H1 (cell line): ENCODE measurements around the gene ZMIZ1. TPM values are rescaled to one million over a fixed set of nuclear protein-coding genes. Genes with fewer than 3 reads are reported as not detected.

ENCODE experiments used
- CTCF ChIA-PET: fragments of 300-600 bp; sonication (Branson Sonifier 250); formaldehyde crosslinking; loops from one replicate; lab custom pipeline; 2021; ENCODE audit not compliant: partially characterized antibody; lab: Charles Lee
- POLR2A ChIA-PET: fragments of 300-600 bp; sonication (Branson Sonifier 250); formaldehyde crosslinking; loops from one replicate; lab custom pipeline; 2021; ENCODE audit warnings: inconsistent platforms; ENCODE audit not compliant: partially characterized antibody; lab: Charles Lee
- DNase-seq, 2 experiments: peaks; one replicate each; pipeline versions ENCODE4 v3.0.0 to v3.0.0-alpha.2; 2010 to 2022; ENCODE audit warnings: low spot score in 2 of 2, low read depth in 1 of 2, mixed read lengths in 1 of 2
- FAIRE-seq: peaks from 2 replicates; lab custom pipeline; 2011; peaks lifted over from hg19 to GRCh38; lab: Jason Lieb, UNC
- H2AFZ ChIP-seq: 2 replicates; pipeline ENCODE4 v1.8.1; 2012; ENCODE audit warnings: low read length, inconsistent platforms
- H2AK5ac ChIP-seq: 2 replicates; pipeline ENCODE4 v1.6.1; 2013; ENCODE audit warnings: low read depth, low read length
- H2BK120ac ChIP-seq: replicated peaks from 2 replicates; pipeline ENCODE3; 2013; ENCODE audit warnings: low read depth, low read length, inconsistent platforms
- H2BK12ac ChIP-seq: 2 replicates; pipeline ENCODE4 v1.6.1; 2013; ENCODE audit warnings: low read depth, low read length
- H2BK15ac ChIP-seq: 2 replicates; pipeline ENCODE4 v1.6.1; 2013; ENCODE audit warnings: low read length
- H2BK20ac ChIP-seq: 2 replicates; pipeline ENCODE4 v1.6.1; 2013; ENCODE audit warnings: low read length
- H2BK5ac ChIP-seq: 2 replicates; pipeline ENCODE4 v1.6.1; 2013; ENCODE audit warnings: low read depth, low read length
- H3K14ac ChIP-seq: 2 replicates; pipeline ENCODE4 v1.6.1; 2013; ENCODE audit warnings: inconsistent platforms; ENCODE audit not compliant: insufficient read length
- H3K18ac ChIP-seq: 2 replicates; pipeline ENCODE4 v1.6.1; 2013; ENCODE audit warnings: low read length; ENCODE audit errors: extremely low read depth
- H3K23ac ChIP-seq: 2 replicates; pipeline ENCODE4 v1.6.1; 2013; ENCODE audit warnings: inconsistent platforms; ENCODE audit not compliant: insufficient read length
- H3K23me2 ChIP-seq: 2 replicates; pipeline ENCODE4 v1.6.1; 2013; ENCODE audit warnings: low read depth, low read length
- H3K27ac ChIP-seq: 2 replicates; pipeline ENCODE4 v1.6.1; 2011; ENCODE audit warnings: low read depth, low read length, inconsistent platforms
- H3K27me3 ChIP-seq, 4 experiments: replicated peaks in 1 of 4; 1 replicate in 1 of 4; 2 replicates in 3 of 4; pipeline versions ENCODE4 v1.6.1 to v1.8.1; 2011 to 2013; ENCODE audit warnings: low read length in 3 of 4, mild to moderate bottlenecking in 3 of 4, inconsistent platforms in 2 of 4, mixed read lengths in 2 of 4, moderate library complexity in 1 of 4; ENCODE audit not compliant: control insufficient read depth in 3 of 4, insufficient read depth in 3 of 4; ENCODE audit errors: extremely low read depth in 1 of 4
- H3K36me3 ChIP-seq, 4 experiments: 2 replicates each; pipeline versions ENCODE4 v1.6.1 to v1.8.1; 2011 to 2013; ENCODE audit warnings: mild to moderate bottlenecking in 4 of 4, low read length in 3 of 4, moderate library complexity in 2 of 4, control low read depth in 1 of 4, inconsistent platforms in 1 of 4; ENCODE audit not compliant: insufficient read depth in 4 of 4, control insufficient read depth in 2 of 4
- H3K4ac ChIP-seq: replicated peaks from 2 replicates; pipeline ENCODE3; 2013; ENCODE audit warnings: low read length, low read depth, mixed read lengths, inconsistent platforms; ENCODE audit not compliant: insufficient read length
- H3K4me1 ChIP-seq, 4 experiments: replicated peaks in 1 of 4; 1 replicate in 1 of 4; 2 replicates in 3 of 4; pipeline versions ENCODE4 v1.6.1 to v1.8.1; 2011 to 2013; ENCODE audit warnings: low read length in 3 of 4, inconsistent platforms in 2 of 4, mixed read lengths in 1 of 4; ENCODE audit not compliant: insufficient read depth in 4 of 4, control insufficient read depth in 3 of 4
- H3K4me2 ChIP-seq, 2 experiments: 2 replicates each; pipeline versions ENCODE4 v1.6.1 to v1.8.1; 2011 to 2013; ENCODE audit warnings: low read depth in 2 of 2, low read length in 2 of 2, control low read depth in 1 of 2, inconsistent platforms in 1 of 2, mild to moderate bottlenecking in 1 of 2; ENCODE audit not compliant: insufficient read depth in 1 of 2
- H3K4me3 ChIP-seq, 4 experiments: fragments of 200-600, 300-600 bp in 1 of 4; sonication (generic), shearing (Covaris generic), sonication (Bioruptor Twin) in 1 of 4; 2 replicates each; pipeline versions ENCODE4 v1.5.1 to v1.8.1; 2011 to 2016; ENCODE audit warnings: low read length in 4 of 4, low read depth in 3 of 4, control low read depth in 2 of 4, inconsistent platforms in 2 of 4, mild to moderate bottlenecking in 2 of 4, mixed read lengths in 1 of 4, moderate library complexity in 1 of 4; ENCODE audit not compliant: insufficient read depth in 2 of 4; ENCODE audit errors: extremely low read depth in 1 of 4
- H3K56ac ChIP-seq: replicated peaks from 2 replicates; pipeline ENCODE3; 2013; ENCODE audit warnings: low read depth, mild to moderate bottlenecking, mixed read lengths, low read length, inconsistent platforms; ENCODE audit not compliant: insufficient read length
- H3K79me1 ChIP-seq: 2 replicates; pipeline ENCODE4 v1.6.1; 2013; ENCODE audit warnings: low read depth, low read length, control low read depth
- H3K79me2 ChIP-seq, 2 experiments: 2 replicates each; pipeline versions ENCODE4 v1.6.1 to v1.8.1; 2012 to 2013; ENCODE audit warnings: low read length in 2 of 2, mild to moderate bottlenecking in 2 of 2, inconsistent platforms in 1 of 2; ENCODE audit not compliant: insufficient read depth in 2 of 2, control insufficient read depth in 1 of 2
- H3K9ac ChIP-seq, 4 experiments: replicated peaks in 1 of 4; 1 replicate in 1 of 4; 2 replicates in 3 of 4; pipeline versions ENCODE4 v1.6.1 to v1.8.1; 2011 to 2013; ENCODE audit warnings: low read depth in 3 of 4, low read length in 3 of 4, control low read depth in 2 of 4, mild to moderate bottlenecking in 2 of 4, moderate library complexity in 2 of 4, inconsistent platforms in 1 of 4; ENCODE audit errors: extremely low read depth in 1 of 4
- H3K9me3 ChIP-seq, 2 experiments: 2 replicates each; pipeline versions ENCODE4 v1.6.1 to v1.8.1; 2012 to 2013; ENCODE audit warnings: mild to moderate bottlenecking in 2 of 2, moderate library complexity in 2 of 2, control low read depth in 1 of 2, inconsistent platforms in 1 of 2, low read depth in 1 of 2, low read length in 1 of 2, mixed read lengths in 1 of 2; ENCODE audit not compliant: insufficient read depth in 2 of 2
- H4K20me1 ChIP-seq, 2 experiments: replicated peaks in 1 of 2; 2 replicates each; pipeline versions ENCODE3 to v1.8.1; 2011 to 2013; ENCODE audit warnings: inconsistent platforms in 2 of 2, low read length in 2 of 2, mild to moderate bottlenecking in 1 of 2; ENCODE audit not compliant: insufficient read depth in 2 of 2, control insufficient read depth in 1 of 2
- H4K5ac ChIP-seq: 2 replicates; pipeline ENCODE4 v1.6.1; 2013; ENCODE audit warnings: low read length, low read depth, mixed read lengths, inconsistent platforms; ENCODE audit not compliant: insufficient read length
- H4K8ac ChIP-seq: 2 replicates; pipeline ENCODE4 v1.8.0; 2013; ENCODE audit warnings: mild to moderate bottlenecking, moderate library complexity, low read length, inconsistent platforms; ENCODE audit not compliant: insufficient read depth; ENCODE audit errors: extremely low read depth
- H4K91ac ChIP-seq: replicated peaks from 2 replicates; pipeline ENCODE3; 2013; ENCODE audit warnings: low read length, mixed read lengths, inconsistent platforms; ENCODE audit not compliant: insufficient read length
- MAX ChIP-seq: IDR thresholded peaks from 2 replicates; pipeline ENCODE4 v1.6.1; 2012; ENCODE audit warnings: inconsistent platforms
- RAD21 ChIP-seq, 2 experiments: IDR thresholded peaks in 1 of 2; conservative IDR thresholded peaks in 1 of 2; 2 replicates each; pipeline ENCODE4 v1.6.1; 2011; ENCODE audit warnings: low read depth in 2 of 2, low read length in 2 of 2, improper control_type of control experiment in 1 of 2, inconsistent platforms in 1 of 2, mild to moderate bottlenecking in 1 of 2, moderate library complexity in 1 of 2
- SAP30 ChIP-seq: fragments of 300-600 bp; sonication (generic); IDR thresholded peaks from 2 replicates; pipeline ENCODE4 v1.7.1; 2012; ENCODE audit warnings: low read length, moderate library complexity, mild to moderate bottlenecking, inconsistent platforms; ENCODE audit not compliant: insufficient read depth, insufficient replicate concordance
- TBP ChIP-seq: IDR thresholded peaks from 2 replicates; pipeline ENCODE4 v1.6.1; 2011; ENCODE audit warnings: low read depth, low read length, improper control_type of control experiment
- TCF12 ChIP-seq: IDR thresholded peaks from 2 replicates; pipeline ENCODE4 v1.6.1; 2011; ENCODE audit warnings: low read depth, mild to moderate bottlenecking, low read length
- WGBS, 2 experiments: shearing (Covaris generic) in 1 of 2; methylation state at CpG; one replicate each; pipeline versions ENCODE4 v1.1.6 to v1.1.7; 2013 to 2015; ENCODE audit warnings: low lambda C conversion rate in 2 of 2, mixed read lengths in 2 of 2, inconsistent platforms in 1 of 2, low coverage in 1 of 2, missing lambda C conversion rate in 1 of 2; ENCODE audit not compliant: insufficient replicate concordance in 2 of 2, insufficient coverage in 1 of 2, insufficient read length in 1 of 2; ENCODE audit errors: extremely low coverage in 1 of 2, missing lambda C conversion rate in 1 of 2; 5-methylcytosine and 5-hydroxymethylcytosine counted together
- polyA plus RNA-seq, 7 experiments: library from polyadenylated mRNA; depleted of rRNA in 3 of 7; stranded (reverse) in 5 of 7; unstranded in 2 of 7; fragments of >200 nt in 5 of 7; fragments of 200-250 nt in 2 of 7; gene quantifications; 1 replicate in 5 of 7; 2 replicates in 1 of 7; 4 replicates in 1 of 7; pipeline versions ENCODE4 v1.2.1 to v1.2.3, GENCODE V29; 2011 to 2013; ENCODE audit warnings: missing spikeins in 2 of 7, mixed read lengths in 2 of 7
- total RNA-seq: library from RNA; stranded (reverse); fragmentation: NEBNext Ultra II Directional; extraction: Animal tissue kit (Norgen Biotek cat#: 25700); gene quantifications from 2 replicates; pipeline ENCODE4 v1.2.1, GENCODE V29; 2021

Gene ZMIZ1
- total and polyA plus RNA-seq, 2 of the 8 experiments (the other 6 are each of a cell fraction or from before 2014, with no cell fraction given): 8.1 to 28.0 TPM

- no peak overlapping the region for H3K23ac ChIP-seq
- H2BK20ac ChIP-seq: no peak overlapping the region
- H3K27me3 ChIP-seq: no peaks in the 10 kb centered on the region; a peak in 1 of 7 replicates
- TF ChIP-seq TCF12: no peak
- TF ChIP-seq RAD21 (IDR thresholded peaks at IDR 0.05 in 1 of 2, conservative IDR thresholded peaks at IDR 0.05 in 1 of 2; ENCODE audit: low read depth in 2 of 2, low read length in 2 of 2): no peak
- TF ChIP-seq MAX: no peak
- no peak for TF ChIP-seq TBP
- TF ChIP-seq SAP30: no peak
- no peak overlapping the region for H2BK5ac ChIP-seq
- no peak overlapping the region for H2BK12ac ChIP-seq
- no peak overlapping the region for H4K91ac ChIP-seq
- ChIA-PET POLR2A (interaction anchor here (1.5 to 3.2 kb wide), 2 partner anchors 11 to 14 kb away, joined by 3 to 13 read pairs; no protein-coding TSS in a partner anchor), CTCF (interaction anchor here (1.0 to 32.0 kb wide), 8 partner anchors 13 to 100 kb away, joined by 3 to 396 read pairs (median 8); no protein-coding TSS in a partner anchor)
- no peaks in the 10 kb centered on the region for H3K23me2 ChIP-seq
- no peak overlapping the region for H3K14ac ChIP-seq
- peaks cover under 1% of the 10 kb centered on the region for H3K79me1 ChIP-seq
- no peaks in the 10 kb centered on the region; a peak in 3 of 8 replicates for H3K36me3 ChIP-seq
- H2AK5ac ChIP-seq: no peak overlapping the region
- H4K5ac ChIP-seq: no peak overlapping the region
- H3K18ac ChIP-seq: no peak overlapping the region
- no peak overlapping the region for H3K4me2 ChIP-seq
- no peak overlapping the region for H3K27ac ChIP-seq
- FAIRE-seq: no peak
- no peak overlapping the region for H3K4me3 ChIP-seq
- no peak overlapping the region for H3K4ac ChIP-seq
- H3K79me2 ChIP-seq: no peaks in the 10 kb centered on the region; a peak in 1 of 4 replicates
- WGBS, 2 experiments: 85% methylated on average over 5 of the region's 5 CpGs; no CpG with 5 or more reads in 1 of the 2 experiments
- H3K56ac ChIP-seq: no peak overlapping the region
- peaks cover 0 to 13% (median 3%) of the 10 kb centered on the region in 4 experiments; a peak in 5 of 7 replicates for H3K4me1 ChIP-seq
- no peak overlapping the region for H2AFZ ChIP-seq
- H2BK120ac ChIP-seq: no peak overlapping the region
- no peak overlapping the region; the same call in 1 of the 2 replicates for H4K8ac ChIP-seq
- H3K9ac ChIP-seq: no peak overlapping the region
- H4K20me1 ChIP-seq: peaks cover 4 to 16% of the 10 kb centered on the region in 2 experiments
- no peaks in the 10 kb centered on the region for H3K9me3 ChIP-seq
- no peak for DNase-seq
- no peak overlapping the region for H2BK15ac ChIP-seq
Observed at GRCh38 chr10:79171504-79171903, 102.7 kb downstream of the ZMIZ1 start.
